K562 (cell line): ENCODE measurements around the gene ALKBH3. TPM values are rescaled to one million over a fixed set of nuclear protein-coding genes. Genes with fewer than 3 reads are reported as not detected.

ENCODE experiments used
- ATAC-seq: fragments of 200-7000 bp; cut with Tn5 transposase; 3 replicates; pipeline ENCODE4 v1.9.1; 2020; ENCODE audit warnings: moderate library complexity
- BruUV-seq: library from RNA; stranded (reverse); fragments of 400-500 nt; replicated peaks from 2 replicates; lab custom pipeline; 2021; lab: Mats Ljungman, UMichigan
- CTCF ChIA-PET: fragments of 300-600 bp; formaldehyde crosslinking; extraction: SDS; loops from one replicate; lab custom pipeline; 2021; ENCODE audit warnings: low intra/inter-chr PET ratio; lab: Yijun Ruan, JAX
- POLR2A ChIA-PET: fragments of 300-600, 350-650 bp; sonication (Branson Sonifier 250); formaldehyde crosslinking; extraction: SDS; loops from one replicate; lab custom pipeline; 2021; ENCODE audit warnings: antibody characterized with exemption, inconsistent platforms; lab: Yijun Ruan, JAX
- DNase-seq, 4 experiments: peaks; one replicate each; pipeline versions ENCODE4 v3.0.0 to v3.0.0-alpha.2; 2011 to 2018; ENCODE audit warnings: low spot score in 3 of 4, mixed read lengths in 3 of 4; ENCODE audit errors: extremely low read depth in 1 of 4
- FAIRE-seq: peaks from 2 replicates; lab custom pipeline; 2011; peaks lifted over from hg19 to GRCh38; lab: Jason Lieb, UNC
- H2AFZ ChIP-seq: 2 replicates; pipeline ENCODE4 v1.6.0; 2011; ENCODE audit warnings: low read depth, low read length, control low read depth, inconsistent platforms
- H3K27ac ChIP-seq: fragments of 200-600 bp; 3 replicates; pipeline ENCODE4 v1.8.0; 2011; ENCODE audit warnings: low read depth, mild to moderate bottlenecking, control low read depth, inconsistent platforms, low read length, moderate library complexity, mixed read lengths; ENCODE audit errors: extremely low read depth
- H3K27me3 ChIP-seq, 2 experiments: fragments of 300-600 bp in 1 of 2; 2 replicates in 1 of 2; 3 replicates in 1 of 2; pipeline versions ENCODE4 v1.6.0 to v1.8.0; 2011; ENCODE audit warnings: inconsistent platforms in 2 of 2, low read length in 2 of 2, mild to moderate bottlenecking in 1 of 2, mixed read lengths in 1 of 2, moderate library complexity in 1 of 2; ENCODE audit not compliant: control insufficient read depth in 2 of 2, insufficient read depth in 2 of 2
- H3K36me3 ChIP-seq: fragments of 300-600 bp; 3 replicates; pipeline ENCODE4 v1.8.0; 2011; ENCODE audit warnings: mild to moderate bottlenecking, low read length, inconsistent platforms; ENCODE audit not compliant: control insufficient read depth, insufficient read depth
- H3K4me1 ChIP-seq, 2 experiments: fragments of 200-600 bp in 1 of 2; replicated peaks in 1 of 2; 2 replicates in 1 of 2; 3 replicates in 1 of 2; pipeline versions ENCODE4 v1.5.1 to v1.8.0; 2011; ENCODE audit warnings: inconsistent platforms in 2 of 2, low read length in 2 of 2, mild to moderate bottlenecking in 1 of 2, mixed read lengths in 1 of 2, moderate library complexity in 1 of 2; ENCODE audit not compliant: control insufficient read depth in 2 of 2, insufficient read depth in 2 of 2
- H3K4me2 ChIP-seq: 2 replicates; pipeline ENCODE4 v1.6.1; 2011; ENCODE audit warnings: low read length, control low read depth, inconsistent platforms, mixed read lengths; ENCODE audit not compliant: insufficient read depth
- H3K4me3 ChIP-seq: fragments of 200-600 bp; sonication (generic), shearing (Covaris generic); 2 replicates; pipeline ENCODE4 v1.5.1; 2016; ENCODE audit warnings: control low read depth, inconsistent platforms
- H3K79me2 ChIP-seq: fragments of 200-600 bp; 3 replicates; pipeline ENCODE4 v1.8.0; 2011; ENCODE audit warnings: low read length, inconsistent platforms; ENCODE audit not compliant: control insufficient read depth, insufficient read depth
- H3K9ac ChIP-seq, 2 experiments: 2 replicates each; pipeline versions ENCODE4 v1.6.0 to v1.6.1; 2011; ENCODE audit warnings: low read depth in 2 of 2, low read length in 2 of 2, control low read depth in 1 of 2, inconsistent platforms in 1 of 2, mild to moderate bottlenecking in 1 of 2, mixed read lengths in 1 of 2; ENCODE audit not compliant: insufficient read depth in 1 of 2
- H3K9me1 ChIP-seq: one replicate; pipeline ENCODE4 v1.6.0; 2011; ENCODE audit warnings: inconsistent platforms, mild to moderate bottlenecking, low read length, moderate library complexity; ENCODE audit not compliant: control insufficient read depth, insufficient read depth
- H3K9me3 ChIP-seq: replicated peaks from 2 replicates; pipeline ENCODE4 v1.5.1; 2011; ENCODE audit warnings: low read depth, low read length, inconsistent platforms; ENCODE audit not compliant: control insufficient read depth, insufficient read depth
- H4K20me1 ChIP-seq: replicated peaks from 2 replicates; pipeline ENCODE4 v1.6.1; 2011; ENCODE audit warnings: low read length, inconsistent platforms, mixed read lengths; ENCODE audit not compliant: control insufficient read depth, insufficient read depth
- ATF7 ChIP-seq: fragments of 450-650 bp; IDR thresholded peaks from 2 replicates; pipeline ENCODE4 v1.7.1; 2014; ENCODE audit warnings: mild to moderate bottlenecking, moderate library complexity
- BRCA1 ChIP-seq, 2 experiments: fragments of 450-650 bp in 1 of 2; sonication (generic) in 1 of 2; formaldehyde crosslinking in 1 of 2; IDR thresholded peaks; 2 replicates each; pipeline versions ENCODE4 v1.5.0 to v1.6.1; 2017 to 2020; ENCODE audit warnings: mild to moderate bottlenecking in 1 of 2, missing genetic modification reagents in 1 of 2
- DMBX1 ChIP-seq: fragments of 250-450 bp; sonication (Bioruptor Pico); IDR thresholded peaks from 2 replicates; pipeline ENCODE4 v1.8.0; 2022; ENCODE audit warnings: inconsistent platforms, mild to moderate bottlenecking, moderate library complexity, borderline replicate concordance
- GTF2A2 ChIP-seq: IDR thresholded peaks from 2 replicates; pipeline ENCODE4 v1.6.1; 2016; ENCODE audit warnings: mild to moderate bottlenecking, missing genetic modification characterization, missing compliant biosample characterization
- MTF1 ChIP-seq: fragments of 250-450 bp; sonication (Bioruptor Pico); IDR thresholded peaks from 2 replicates; pipeline ENCODE4 v1.9.0; 2021; ENCODE audit warnings: moderate library complexity, mild to moderate bottlenecking, inconsistent platforms, borderline replicate concordance
- NFIX ChIP-seq: fragments of 250-450 bp; sonication (Bioruptor Pico); IDR thresholded peaks from 2 replicates; pipeline ENCODE4 v1.4.0; 2020; ENCODE audit warnings: low read depth, mild to moderate bottlenecking, moderate library complexity
- POU5F1 ChIP-seq: fragments of 150-350 bp; IDR thresholded peaks from 2 replicates; pipeline ENCODE4 v1.6.1; 2014; ENCODE audit warnings: borderline replicate concordance, low read length, low read depth, mild to moderate bottlenecking; ENCODE audit not compliant: partially characterized antibody
- PPARD ChIP-seq: fragments of 250-450 bp; sonication (Bioruptor Pico); IDR thresholded peaks from 2 replicates; pipeline ENCODE4 v1.8.0; 2022; ENCODE audit warnings: inconsistent platforms, mild to moderate bottlenecking, moderate library complexity
- ZNF124 ChIP-seq: sonication (generic); formaldehyde crosslinking; IDR thresholded peaks from 2 replicates; pipeline ENCODE4 v1.8.1; 2022; ENCODE audit warnings: missing genetic modification reagents
- ZNF232 ChIP-seq: sonication (generic); formaldehyde crosslinking; IDR thresholded peaks from 2 replicates; pipeline ENCODE4 v1.8.0; 2022; ENCODE audit warnings: mild to moderate bottlenecking, missing genetic modification reagents
- WGBS: fragments of 100-300 bp; shearing (Covaris generic); methylation state at CpG from one replicate; pipeline ENCODE4 v1.1.6; 2016; ENCODE audit warnings: low coverage, mixed read lengths; ENCODE audit not compliant: insufficient coverage; ENCODE audit errors: missing lambda C conversion rate; 5-methylcytosine and 5-hydroxymethylcytosine counted together
- in situ Hi-C: fragments of 300-500 bp; cut with MboI; formaldehyde crosslinking; loops from 4 replicates; pipeline ENCODE4 v1.15.0; 2018; ENCODE audit warnings: inconsistent platforms, mixed read lengths
- intact Hi-C: fragments of 100-400 bp; cut with micrococcal nuclease; formaldehyde crosslinking; loops from 2 replicates; pipeline ENCODE4 v1.14.2; 2022
- polyA plus RNA-seq, 8 experiments: library from polyadenylated mRNA; depleted of rRNA in 4 of 8; stranded (reverse) in 5 of 8; unstranded in 3 of 8; fragments of >200 nt; fragmentation: Nextera tagmentation in 2 of 8; fragmentation: Illumina TruSeq in 1 of 8; extraction: Ambion mirVana in 2 of 8; extraction: Trizol in 1 of 8; gene quantifications; 2 replicates each; pipeline versions ENCODE4 v1.2.1 to v1.2.3, GENCODE V29; 2011 to 2014; ENCODE audit warnings: inconsistent platforms in 1 of 8, missing spikeins in 1 of 8
- total RNA-seq, 7 experiments: library from RNA; depleted of rRNA in 6 of 7; stranded (reverse); fragments of >200 nt in 6 of 7; fragmentation: Illumina TruSeq in 2 of 7; extraction: Trizol in 2 of 7; gene quantifications; 2 replicates each; pipeline versions ENCODE4 v1.2.1 to v1.2.3, GENCODE V29; 2011 to 2021; ENCODE audit warnings: low replicate concordance in 1 of 7
- TF ChIP-seq, protein P1 (sequence below): fragments of 250-450 bp; sonication (Bioruptor Pico); IDR thresholded peaks from 2 replicates; pipeline ENCODE4 v1.4.0; 2020; ENCODE audit warnings: borderline replicate concordance
- TF ChIP-seq, protein P2 (sequence below): fragments of 450-650 bp; formaldehyde crosslinking; IDR thresholded peaks from 2 replicates; pipeline ENCODE4 v1.4.0; 2022; ENCODE audit warnings: missing genetic modification characterization
- TF ChIP-seq, protein P3 (sequence below): sonication (generic); formaldehyde crosslinking; IDR thresholded peaks from 2 replicates; pipeline ENCODE4 v1.8.1; 2023; ENCODE audit warnings: mild to moderate bottlenecking, missing genetic modification reagents

The ALKBH3 gene
- total and polyA plus RNA-seq, 9 of the 15 experiments (the other 6 are each of a cell fraction or from before 2014, with no cell fraction given): 16.0 to 49.9 (median 36.5) TPM

DNA sequence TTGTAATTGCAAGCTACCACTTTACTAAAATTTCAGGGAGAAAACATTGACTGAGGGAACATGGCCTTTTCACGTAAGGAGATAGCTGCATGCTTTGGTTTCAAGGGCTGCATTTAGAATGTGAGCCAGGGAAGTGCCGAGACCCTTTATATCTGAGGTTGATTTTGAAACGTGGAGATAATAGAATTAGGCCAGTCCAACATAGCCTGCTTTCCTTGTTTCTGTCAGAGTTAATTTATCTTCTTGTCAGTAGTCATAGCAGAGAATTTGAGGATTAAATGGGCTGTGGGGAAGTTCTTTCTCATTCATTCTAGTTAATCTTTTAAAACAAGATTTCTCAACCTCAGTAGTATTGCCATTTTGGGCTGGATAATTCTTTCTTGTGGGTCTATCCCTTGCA lies 12.2 kb downstream of the ALKBH3 start:
- Histone ChIP-seq H3K27me3 (no peaks in the 10 kb centered on the region), H2AFZ (no peak overlapping the region), H3K9me1 (no peaks in the 10 kb centered on the region), H3K4me3 (no peak overlapping the region), H3K9ac (no peak overlapping the region), H3K79me2 (no peaks in the 10 kb centered on the region), H3K9me3 (no peaks in the 10 kb centered on the region; the same call in 1 of the 2 replicates), H3K27ac (no peak overlapping the region), H3K4me1 (no peaks in the 10 kb centered on the region), H3K4me2 (no peak overlapping the region), H4K20me1 (no peaks in the 10 kb centered on the region), H3K36me3 (peaks cover 48% of the 10 kb centered on the region; the same call in 2 of the 3 replicates)
- WGBS: 57% methylated on average over 3 of the region's 3 CpGs
- DNase-seq (no peak), FAIRE-seq (no peak), ATAC-seq (no peak)
- POLR2A ChIA-PET: no interaction called here
- in situ Hi-C loops (no loop called here), intact Hi-C loops (no loop called here)
- no TSS peak for BruUV-seq
- CTCF ChIA-PET: no interaction called here
- TF ChIP-seq BRCA1 (IDR thresholded peaks at IDR 0.05) (no peak), BRCA1 (CRISPR knock-in tag; IDR thresholded peaks at IDR 0.05) (no peak), ZNF124 (no peak), GTF2A2 (tag) (no peak), POU5F1 (no peak)

DNA sequence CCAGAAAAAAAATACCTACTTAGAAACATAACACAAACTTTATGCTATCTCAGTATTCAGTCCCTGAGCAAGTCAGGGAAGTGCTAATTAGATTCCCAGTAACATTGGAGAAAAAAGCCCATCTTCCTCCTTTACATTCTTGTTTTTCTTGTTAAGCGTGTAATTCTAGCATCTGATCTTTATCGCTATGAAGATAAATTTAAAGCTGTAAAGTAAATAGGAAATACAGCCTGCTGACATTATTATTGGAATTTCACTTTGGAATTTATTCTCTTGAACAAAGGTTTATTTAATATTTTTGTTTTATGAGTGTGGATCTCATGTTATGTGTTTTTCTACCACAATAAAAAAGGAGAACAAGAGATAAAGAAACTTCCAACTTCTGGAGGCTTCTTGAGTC lies 13.9 kb downstream of the ALKBH3 start:
- Histone ChIP-seq H3K9me1 (no peaks in the 10 kb centered on the region), H4K20me1 (no peaks in the 10 kb centered on the region), H3K9me3 (no peaks in the 10 kb centered on the region; the same call in 1 of the 2 replicates), H2AFZ (no peak overlapping the region), H3K27me3 (no peaks in the 10 kb centered on the region), H3K9ac (no peak overlapping the region), H3K4me1 (no peaks in the 10 kb centered on the region), H3K36me3 (peaks cover 58% of the 10 kb centered on the region; the same call in 2 of the 3 replicates), H3K4me2 (no peak overlapping the region), H3K27ac (no peak overlapping the region), H3K4me3 (no peak overlapping the region), H3K79me2 (no peaks in the 10 kb centered on the region)
- ATAC-seq (no peak), FAIRE-seq (no peak), DNase-seq (no peak)
- BruUV-seq: no TSS peak
- intact Hi-C loops (no loop called here), in situ Hi-C loops (no loop called here)
- POLR2A ChIA-PET: no interaction called here
- WGBS: 63% methylated on average over 2 of the region's 2 CpGs
- CTCF ChIA-PET: no interaction called here
- TF ChIP-seq NFIX (CRISPR knock-in tag): no peak
- TF ChIP-seq MTF1 (CRISPR knock-in tag): no peak
- TF ChIP-seq ZNF232: no peak
- TF ChIP-seq ATF7: no peak
- TF ChIP-seq, protein P1, sequence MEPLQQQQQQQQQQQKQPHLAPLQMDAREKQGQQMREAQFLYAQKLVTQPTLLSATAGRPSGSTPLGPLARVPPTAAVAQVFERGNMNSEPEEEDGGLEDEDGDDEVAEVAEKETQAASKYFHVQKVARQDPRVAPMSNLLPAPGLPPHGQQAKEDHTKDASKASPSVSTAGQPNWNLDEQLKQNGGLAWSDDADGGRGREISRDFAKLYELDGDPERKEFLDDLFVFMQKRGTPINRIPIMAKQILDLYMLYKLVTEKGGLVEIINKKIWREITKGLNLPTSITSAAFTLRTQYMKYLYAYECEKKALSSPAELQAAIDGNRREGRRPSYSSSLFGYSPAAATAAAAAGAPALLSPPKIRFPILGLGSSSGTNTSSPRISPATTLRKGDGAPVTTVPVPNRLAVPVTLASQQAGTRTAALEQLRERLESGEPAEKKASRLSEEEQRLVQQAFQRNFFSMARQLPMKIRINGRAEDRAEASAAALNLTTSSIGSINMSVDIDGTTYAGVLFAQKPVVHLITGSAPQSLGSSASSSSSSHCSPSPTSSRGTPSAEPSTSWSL (CRISPR knock-in tag): no peak
- TF ChIP-seq PPARD (CRISPR knock-in tag): no peak
- TF ChIP-seq DMBX1 (CRISPR knock-in tag): no peak
- TF ChIP-seq, protein P2, sequence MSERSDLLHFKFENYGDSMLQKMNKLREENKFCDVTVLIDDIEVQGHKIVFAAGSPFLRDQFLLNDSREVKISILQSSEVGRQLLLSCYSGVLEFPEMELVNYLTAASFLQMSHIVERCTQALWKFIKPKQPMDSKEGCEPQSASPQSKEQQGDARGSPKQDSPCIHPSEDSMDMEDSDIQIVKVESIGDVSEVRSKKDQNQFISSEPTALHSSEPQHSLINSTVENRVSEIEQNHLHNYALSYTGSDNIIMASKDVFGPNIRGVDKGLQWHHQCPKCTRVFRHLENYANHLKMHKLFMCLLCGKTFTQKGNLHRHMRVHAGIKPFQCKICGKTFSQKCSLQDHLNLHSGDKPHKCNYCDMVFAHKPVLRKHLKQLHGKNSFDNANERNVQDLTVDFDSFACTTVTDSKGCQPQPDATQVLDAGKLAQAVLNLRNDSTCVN (CRISPR knock-in tag): no peak
- TF ChIP-seq, protein P3, sequence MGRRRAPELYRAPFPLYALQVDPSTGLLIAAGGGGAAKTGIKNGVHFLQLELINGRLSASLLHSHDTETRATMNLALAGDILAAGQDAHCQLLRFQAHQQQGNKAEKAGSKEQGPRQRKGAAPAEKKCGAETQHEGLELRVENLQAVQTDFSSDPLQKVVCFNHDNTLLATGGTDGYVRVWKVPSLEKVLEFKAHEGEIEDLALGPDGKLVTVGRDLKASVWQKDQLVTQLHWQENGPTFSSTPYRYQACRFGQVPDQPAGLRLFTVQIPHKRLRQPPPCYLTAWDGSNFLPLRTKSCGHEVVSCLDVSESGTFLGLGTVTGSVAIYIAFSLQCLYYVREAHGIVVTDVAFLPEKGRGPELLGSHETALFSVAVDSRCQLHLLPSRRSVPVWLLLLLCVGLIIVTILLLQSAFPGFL (CRISPR knock-in tag): no peak
